IMR-90 (cell line): ENCODE measurements around the gene CD40LG.

Experiments used
- CHD1 ChIP-seq: IDR thresholded peaks from 2 replicates; pipeline ENCODE4 v1.6.1; 2012; ENCODE audit warnings: low read depth, low read length, improper control_type of control experiment
- ELK1 ChIP-seq: fragments of 150-350 bp; IDR thresholded peaks from 2 replicates; pipeline ENCODE4 v1.6.1; 2016; ENCODE audit warnings: low read depth, mild to moderate bottlenecking, low read length, moderate library complexity, borderline replicate concordance
- POLR2A ChIP-seq: IDR thresholded peaks from 2 replicates; pipeline ENCODE4 v1.6.1; 2012; ENCODE audit warnings: mild to moderate bottlenecking, low read depth, low read length
- RFX5 ChIP-seq: IDR thresholded peaks from 2 replicates; pipeline ENCODE4 v1.8.0; 2012; ENCODE audit warnings: low read depth, mild to moderate bottlenecking, low read length, moderate library complexity
- TF ChIP-seq, protein P1 (sequence below): conservative IDR thresholded peaks from 2 replicates; pipeline ENCODE4 v1.5.1; 2012; ENCODE audit warnings: mild to moderate bottlenecking, low read depth, low read length, improper control_type of control experiment

DNA sequence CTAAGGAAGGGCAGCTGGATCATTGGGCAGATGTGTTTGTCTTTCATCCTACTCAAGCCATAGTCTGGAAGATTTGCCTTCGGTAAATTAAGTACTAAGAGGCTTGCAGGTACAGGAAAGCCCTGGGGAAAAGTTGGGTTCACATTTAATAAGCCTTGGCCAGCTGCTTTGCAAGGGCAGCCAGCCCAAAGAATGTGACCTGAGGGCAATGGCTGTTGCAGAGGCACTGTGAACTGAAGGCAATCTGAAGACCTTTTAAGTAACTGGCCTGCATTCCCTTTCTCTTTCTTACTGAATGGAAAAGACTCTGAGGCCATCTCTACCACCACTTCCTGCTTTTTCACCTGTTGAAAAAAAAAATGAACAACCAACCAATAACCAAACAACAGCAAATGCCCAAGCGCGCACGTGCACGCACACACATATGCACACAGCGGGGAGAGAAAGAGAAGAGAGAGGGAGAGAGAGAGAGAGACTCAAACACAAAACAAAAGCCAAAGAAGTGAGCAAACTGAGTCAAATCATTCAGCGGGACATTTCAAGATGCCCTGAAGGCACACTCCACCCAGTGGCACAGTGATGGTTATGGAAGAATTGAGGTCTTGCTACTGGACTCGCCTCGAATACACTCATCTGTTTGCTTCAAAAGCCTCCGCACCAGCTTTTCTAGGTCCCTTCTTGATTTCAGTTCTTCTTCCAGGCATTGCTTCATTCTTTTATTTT is 19.6 kb downstream of the CD40LG start:
- TF ChIP-seq, protein P1, sequence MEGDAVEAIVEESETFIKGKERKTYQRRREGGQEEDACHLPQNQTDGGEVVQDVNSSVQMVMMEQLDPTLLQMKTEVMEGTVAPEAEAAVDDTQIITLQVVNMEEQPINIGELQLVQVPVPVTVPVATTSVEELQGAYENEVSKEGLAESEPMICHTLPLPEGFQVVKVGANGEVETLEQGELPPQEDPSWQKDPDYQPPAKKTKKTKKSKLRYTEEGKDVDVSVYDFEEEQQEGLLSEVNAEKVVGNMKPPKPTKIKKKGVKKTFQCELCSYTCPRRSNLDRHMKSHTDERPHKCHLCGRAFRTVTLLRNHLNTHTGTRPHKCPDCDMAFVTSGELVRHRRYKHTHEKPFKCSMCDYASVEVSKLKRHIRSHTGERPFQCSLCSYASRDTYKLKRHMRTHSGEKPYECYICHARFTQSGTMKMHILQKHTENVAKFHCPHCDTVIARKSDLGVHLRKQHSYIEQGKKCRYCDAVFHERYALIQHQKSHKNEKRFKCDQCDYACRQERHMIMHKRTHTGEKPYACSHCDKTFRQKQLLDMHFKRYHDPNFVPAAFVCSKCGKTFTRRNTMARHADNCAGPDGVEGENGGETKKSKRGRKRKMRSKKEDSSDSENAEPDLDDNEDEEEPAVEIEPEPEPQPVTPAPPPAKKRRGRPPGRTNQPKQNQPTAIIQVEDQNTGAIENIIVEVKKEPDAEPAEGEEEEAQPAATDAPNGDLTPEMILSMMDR = no peak
- TF ChIP-seq ELK1 = no peak
- no peak for TF ChIP-seq RFX5
- no peak for TF ChIP-seq POLR2A
- no peak for TF ChIP-seq CHD1
